AG20443 (cell line): ENCODE measurements around the gene GORASP2.

Source experiments
- DNase-seq: peaks from one replicate; pipeline ENCODE4 v3.0.0; 2012; ENCODE audit warnings: low spot score, mixed read lengths

GORASP2 gene

GRCh38 chr2:170999654-171000053 lies 70.6 kb downstream of the GORASP2 start:
- no peak for DNase-seq

GRCh38 chr2:171004363-171004762 lies 75.3 kb downstream of the GORASP2 start:
- DNase-seq: no peak

GRCh38 chr2:171004833-171005232 lies 75.8 kb downstream of the GORASP2 start:
- no peak for DNase-seq

GRCh38 chr2:171008550-171009205 lies 79.6 kb downstream of the GORASP2 start:
- no peak for DNase-seq

GRCh38 chr2:171009386-171009785 lies 80.3 kb downstream of the GORASP2 start:
- no peak for DNase-seq

GRCh38 chr2:171013851-171014250 lies 84.8 kb downstream of the GORASP2 start:
- DNase-seq: no peak

- no peak for DNase-seq
These were observed 87.1 kb downstream of the GORASP2 start for GRCh38 chr2:171016125-171016524.
